GM19324 (cell line): Measurements from ENCODE around the gene XRN2.

ENCODE experiments used
- ATAC-seq: cut with Tn5 transposase; IDR thresholded peaks from one replicate; pipeline ENCODE4 v1.9.1; 2021; ENCODE audit warnings: mild to moderate bottlenecking, moderate library complexity; ENCODE audit not compliant: unreplicated experiment, low FRiP score

XRN2 gene

DNA sequence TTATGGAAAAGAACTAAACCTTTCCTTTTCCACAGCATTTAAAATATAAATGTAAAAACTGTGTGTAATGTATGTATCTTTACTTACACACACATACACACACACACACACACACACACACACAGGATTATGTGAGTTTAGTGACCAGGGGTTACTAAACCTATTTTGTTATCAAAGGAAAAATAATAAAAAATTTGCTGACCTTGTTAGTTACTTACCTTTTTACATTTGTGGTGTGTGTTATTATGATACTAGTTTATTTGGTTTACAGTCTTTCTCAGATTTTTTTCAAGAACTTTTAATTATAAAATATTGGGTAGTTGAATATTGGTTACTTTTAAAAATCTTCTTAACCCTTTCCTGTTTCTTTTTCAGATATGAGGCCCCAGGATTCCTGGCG is 78.5 kb downstream of the XRN2 start:
- no peak for ATAC-seq

DNA sequence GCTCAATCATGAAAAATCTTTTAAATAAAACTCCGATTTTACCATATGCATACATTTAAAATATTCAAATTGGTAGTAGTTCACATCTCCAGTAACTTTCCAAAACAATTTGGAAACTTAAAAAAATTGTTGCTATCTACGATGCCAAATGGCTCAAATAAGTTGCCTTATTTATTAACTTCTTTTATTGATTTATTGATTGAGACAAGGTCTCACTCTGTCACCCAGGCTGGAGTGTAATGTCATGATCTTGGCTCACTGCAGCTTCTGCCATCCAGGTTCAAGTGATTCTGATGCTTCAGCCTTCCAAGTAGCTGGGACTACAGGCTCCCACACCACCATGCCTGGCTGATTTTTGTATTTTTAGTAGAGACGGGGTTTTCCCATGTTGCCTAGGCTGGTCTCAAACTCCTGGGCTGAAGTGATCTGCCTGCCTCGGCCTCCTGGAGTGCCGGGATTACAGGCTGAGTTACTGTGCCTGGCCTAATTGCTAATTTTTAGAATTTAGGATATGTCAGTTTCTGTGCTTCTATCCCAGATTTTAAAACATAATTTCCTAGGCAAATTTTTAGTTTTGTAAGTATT is 81.3 kb downstream of the XRN2 start:
- ATAC-seq = no peak

DNA sequence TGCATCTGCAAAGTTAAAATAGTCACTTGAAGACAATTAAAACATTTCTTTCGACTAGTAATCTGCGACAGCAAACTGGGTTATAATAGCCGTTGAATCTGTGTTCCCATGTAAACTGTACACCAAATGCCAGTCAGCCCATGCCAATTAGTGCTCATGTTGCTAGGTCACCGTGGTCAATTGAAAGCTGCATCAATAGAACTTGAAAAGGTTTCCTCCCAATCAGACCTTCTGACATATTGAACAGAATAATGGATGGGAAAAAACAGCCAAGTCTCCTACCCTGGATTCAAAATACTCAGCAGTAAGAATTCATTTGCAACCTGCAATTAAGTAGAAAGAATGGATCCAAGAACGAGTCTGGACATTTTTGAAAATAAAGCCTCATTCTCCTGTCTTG is 83.0 kb downstream of the XRN2 start:
- ATAC-seq = no peak

DNA sequence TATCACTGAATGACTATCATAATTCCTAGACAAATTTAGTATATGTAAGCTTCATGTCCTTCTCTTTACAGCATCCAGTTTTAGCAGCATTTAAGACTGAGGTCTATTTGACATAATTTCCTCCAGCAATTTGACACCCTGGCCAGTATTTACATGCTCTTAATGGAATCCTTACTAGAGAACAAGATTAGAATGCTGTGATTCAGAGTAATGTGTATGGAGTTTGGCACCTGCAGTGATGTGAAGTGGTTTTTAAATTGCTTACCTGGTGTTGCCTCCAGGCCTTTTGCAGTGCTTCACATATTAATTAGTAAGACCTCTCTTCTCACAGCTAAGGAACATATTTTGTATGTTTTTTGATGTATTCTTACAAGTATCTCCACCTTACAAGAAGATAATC is 84.4 kb downstream of the XRN2 start:
- no peak for ATAC-seq

DNA sequence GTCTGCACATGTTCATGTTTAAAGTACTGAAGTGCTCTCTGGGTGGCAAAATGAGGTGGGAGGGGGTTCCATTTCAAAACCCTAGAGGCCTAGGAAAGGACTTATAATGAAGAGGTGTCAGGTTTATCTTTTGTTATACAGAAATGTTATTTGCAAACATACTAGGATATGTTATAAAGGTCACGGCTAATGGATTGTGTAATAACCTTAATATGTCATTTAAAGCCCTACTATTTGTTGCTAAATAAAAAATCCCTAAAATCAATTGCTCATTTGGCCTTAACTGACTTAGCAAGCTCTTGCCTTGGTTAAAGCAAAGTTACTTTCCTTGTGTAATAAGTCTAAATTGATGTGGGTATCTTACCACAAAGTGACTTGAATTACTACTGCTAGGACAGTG is 85.4 kb downstream of the XRN2 start:
- ATAC-seq = no peak

DNA sequence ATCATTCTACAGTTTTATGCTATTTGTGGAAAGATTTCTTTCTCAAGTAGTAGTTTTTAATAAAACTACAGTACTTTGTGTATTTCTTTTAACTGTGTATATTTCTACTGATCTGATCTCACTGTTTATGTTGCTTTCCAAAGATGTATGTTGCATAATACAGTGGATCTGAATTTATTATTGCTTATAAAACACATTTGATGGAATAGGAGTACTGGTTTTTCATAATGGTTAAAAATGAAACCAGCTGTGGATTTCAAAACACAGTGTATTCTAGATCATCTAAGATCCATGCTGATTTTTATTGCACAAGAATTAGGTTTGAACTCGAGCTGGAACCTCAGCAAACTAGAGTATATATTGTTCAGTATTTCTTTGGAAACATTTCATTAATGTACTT is 86.2 kb downstream of the XRN2 start:
- no peak for ATAC-seq

DNA sequence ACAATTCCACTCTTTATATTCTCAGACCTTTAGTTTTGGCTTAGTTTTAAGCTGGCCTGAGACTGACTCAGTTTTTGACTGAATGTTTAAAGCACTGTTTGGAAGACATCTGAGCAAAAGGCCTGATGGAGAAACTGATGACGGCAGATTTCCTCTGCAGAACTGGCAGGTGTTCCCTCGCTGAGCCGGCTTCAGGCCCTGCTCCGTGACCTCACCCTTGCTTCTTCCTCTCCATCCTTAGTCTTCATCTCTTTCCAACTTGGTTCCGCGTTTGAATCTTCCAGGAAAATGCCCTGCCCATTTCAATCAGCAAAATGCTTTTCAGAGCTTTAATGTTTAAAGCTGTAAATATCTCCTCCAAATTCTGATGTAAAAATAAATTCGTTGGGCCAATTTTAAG is 87.6 kb downstream of the XRN2 start:
- ATAC-seq = no peak

DNA sequence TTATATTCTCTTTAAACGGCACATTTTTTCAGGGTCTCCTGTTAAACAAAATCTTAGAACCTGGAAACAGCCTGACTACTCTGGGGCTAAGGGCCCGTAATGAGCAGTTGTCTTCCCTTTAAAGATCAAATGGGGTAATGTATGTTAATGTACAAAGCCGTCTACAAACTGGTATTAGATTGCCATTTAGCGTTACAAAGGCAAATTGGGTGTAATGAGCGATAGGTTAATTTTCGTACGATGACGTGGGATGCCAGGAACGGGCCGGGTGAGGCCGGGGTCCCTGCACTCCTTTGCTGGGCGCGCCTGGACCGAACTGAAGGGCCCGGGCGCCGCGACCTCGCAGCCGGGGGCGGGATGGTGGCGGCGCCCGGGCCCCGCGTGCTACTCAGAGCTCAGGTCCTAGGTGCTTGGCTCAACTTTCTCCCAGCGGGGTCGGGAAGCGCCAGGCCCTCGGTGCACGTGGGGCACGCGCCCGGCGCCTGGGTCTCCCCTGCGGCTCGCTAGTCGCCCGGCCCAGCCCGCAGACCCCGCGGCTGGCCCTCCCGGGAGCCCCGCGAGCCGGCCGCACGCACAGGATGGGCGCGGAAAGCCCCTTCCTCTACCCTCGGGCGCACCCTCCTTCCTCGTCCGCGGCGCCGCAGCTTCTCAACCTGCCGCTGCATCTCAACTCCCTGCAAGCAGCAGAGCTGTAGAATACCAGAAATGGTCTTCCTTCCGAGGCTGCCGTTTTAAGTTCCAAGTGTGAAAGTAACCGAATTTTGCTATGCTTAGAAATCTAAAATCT is 88.2 kb downstream of the XRN2 start:
- no peak for ATAC-seq

DNA sequence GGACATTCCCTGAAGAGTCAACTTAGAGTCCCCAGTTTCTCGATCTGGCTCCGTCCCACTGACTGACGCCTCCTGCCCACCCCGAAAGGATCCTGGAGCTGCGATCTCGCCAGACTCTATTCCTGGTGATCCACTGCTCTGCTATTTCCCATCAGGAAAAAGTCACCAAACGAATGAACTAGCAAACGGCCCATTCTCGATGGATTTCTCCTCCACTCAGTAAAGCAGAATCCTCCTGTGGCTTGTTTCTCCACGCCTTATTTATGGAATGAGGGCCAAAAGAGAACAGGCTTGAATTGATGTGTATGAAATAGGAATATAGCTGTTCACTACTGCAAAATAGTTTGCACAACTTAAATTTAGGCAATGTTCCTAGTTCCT is 88.8 kb downstream of the XRN2 start:
- ATAC-seq = no peak

DNA sequence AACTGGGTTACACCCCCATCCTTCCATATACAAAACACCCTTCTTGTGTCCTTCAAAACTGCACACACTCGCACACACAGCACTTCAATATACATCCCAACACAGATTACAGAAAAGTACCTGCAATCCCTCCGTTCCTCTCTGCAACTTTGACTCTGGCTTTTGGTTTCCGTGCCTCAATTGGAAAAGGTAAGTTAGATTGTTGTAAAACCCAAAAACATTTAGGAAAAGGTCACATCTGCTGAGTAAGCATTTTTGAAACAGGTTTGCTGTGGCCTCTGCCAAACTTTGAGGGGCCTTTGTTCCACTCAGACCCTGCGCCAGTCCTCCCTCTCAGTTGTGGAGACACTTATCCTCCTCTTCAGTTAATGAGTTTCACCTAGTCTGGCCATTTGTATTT is 90.0 kb downstream of the XRN2 start:
- no peak for ATAC-seq

DNA sequence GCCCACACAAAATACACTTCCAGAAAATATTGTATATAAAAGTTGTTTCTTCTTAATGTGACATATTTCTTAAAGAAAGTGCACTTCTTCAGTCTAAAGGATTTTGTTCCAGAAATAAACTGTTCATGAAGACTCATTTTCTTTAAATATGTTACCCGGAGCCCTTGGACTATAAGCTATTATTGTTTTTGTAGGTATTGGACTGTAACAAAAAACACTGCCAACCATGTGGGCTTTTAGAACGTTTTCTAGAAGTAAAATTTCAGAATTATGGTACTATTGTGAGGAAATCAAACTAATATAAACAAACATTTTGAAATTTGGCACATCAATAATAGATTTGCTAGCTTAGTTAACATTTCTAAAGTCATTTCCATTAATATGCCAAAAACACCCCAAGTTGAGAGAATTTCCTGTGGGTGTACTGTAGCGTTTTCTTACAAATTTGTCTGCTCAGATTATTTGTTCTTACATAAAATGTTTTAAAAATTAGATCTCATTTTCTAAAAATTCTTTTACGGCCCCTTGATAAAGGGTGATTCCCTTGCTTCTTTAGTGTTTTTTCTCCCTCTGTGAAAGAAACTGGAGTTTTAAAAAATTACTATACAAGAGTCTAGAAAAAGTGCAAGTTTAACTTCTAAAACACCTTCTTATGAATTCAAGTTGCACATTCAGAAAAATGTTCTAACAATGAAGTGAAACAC is 90.8 kb downstream of the XRN2 start:
- no peak for ATAC-seq

DNA sequence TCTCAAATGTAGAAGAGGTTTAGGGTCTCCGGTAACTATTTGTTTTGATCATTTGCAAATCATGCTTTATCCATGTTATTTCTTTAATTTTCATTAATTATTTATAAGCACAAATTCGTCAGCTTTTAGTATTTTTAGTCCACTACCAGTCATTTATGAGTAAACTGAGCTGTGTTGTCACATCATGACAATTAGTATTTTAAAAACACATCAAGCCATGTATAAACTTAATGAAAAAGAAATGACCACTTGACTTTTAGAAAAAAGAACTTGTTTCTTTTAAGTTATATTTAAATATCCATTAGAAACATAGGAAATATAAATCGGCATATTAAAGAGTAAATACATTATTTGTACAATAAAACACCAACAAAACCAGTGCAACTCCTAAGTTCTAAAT is 91.4 kb downstream of the XRN2 start:
- no peak for ATAC-seq

DNA sequence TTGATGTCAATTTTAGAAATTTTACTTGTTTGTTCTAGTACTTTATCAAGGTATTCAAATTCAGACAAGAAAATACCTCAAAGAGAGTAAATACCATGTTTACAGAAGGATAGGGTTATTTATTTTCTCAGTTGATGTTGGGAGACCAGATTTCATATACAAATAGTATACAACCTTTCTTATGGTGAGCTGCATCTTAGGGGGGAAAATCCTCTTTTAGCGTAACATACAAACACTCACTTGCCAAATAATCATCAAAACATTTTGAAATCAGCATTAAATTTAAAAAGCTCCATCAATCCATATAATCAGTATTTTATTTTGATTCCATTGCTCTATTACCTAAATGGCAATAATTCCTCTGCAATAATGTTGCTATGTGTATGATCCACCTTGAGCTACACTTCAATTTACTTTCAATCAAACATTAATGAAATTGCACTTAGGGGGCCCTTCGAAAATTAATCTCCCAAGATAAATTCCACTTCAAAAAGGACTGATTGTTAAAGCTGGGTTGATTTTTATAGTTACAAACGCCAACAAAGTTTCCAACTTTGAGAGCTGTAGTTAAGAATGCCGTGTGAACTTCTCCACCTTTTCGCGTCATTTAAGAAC is 92.0 kb downstream of the XRN2 start:
- no peak for ATAC-seq

DNA sequence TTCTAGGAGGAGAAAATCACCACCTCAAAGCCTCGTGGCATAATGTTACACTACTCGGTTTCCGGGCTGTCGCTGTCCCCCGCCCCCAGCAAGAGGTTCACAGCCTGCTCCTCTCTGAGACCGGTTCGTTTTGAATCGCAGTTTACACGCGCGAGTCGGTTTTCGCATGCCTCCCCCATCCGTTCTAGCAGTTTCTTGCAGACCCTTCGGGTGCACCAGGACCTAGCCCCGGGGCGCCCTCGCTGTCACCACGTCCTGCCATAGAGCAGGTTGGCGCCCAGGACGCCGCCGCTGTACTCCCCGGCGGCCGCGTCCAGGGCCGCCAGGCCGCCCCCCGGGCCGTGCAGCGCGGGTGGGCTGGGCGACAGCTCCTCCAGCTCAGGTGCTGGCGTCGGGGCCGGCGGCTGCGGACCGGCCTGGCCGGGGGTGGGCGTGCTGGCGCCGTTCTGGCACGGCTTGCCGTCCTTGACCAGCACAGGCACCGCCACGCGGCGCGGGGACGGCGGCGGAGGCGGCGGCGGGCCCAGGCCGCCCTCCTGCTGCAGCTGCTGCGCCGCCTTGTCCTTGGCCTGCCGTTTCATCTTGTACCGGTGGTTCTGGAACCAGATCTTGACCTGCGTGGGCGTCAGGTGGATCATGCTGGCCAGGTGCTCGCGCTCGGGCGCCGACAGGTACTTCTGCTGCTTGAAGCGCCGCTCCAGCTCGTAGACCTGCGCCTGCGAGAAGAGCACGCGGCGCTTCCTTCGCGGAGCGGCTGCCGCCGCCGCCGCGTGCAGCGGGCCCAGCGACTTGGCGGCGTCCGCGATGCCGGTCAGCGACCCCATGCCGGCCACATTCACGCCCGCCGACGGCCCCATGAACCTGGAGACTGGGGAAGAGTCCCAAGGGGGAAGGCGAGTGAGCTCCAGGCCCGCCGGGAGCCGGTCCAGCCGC is 92.8 kb downstream of the XRN2 start:
- ATAC-seq = no peak

DNA sequence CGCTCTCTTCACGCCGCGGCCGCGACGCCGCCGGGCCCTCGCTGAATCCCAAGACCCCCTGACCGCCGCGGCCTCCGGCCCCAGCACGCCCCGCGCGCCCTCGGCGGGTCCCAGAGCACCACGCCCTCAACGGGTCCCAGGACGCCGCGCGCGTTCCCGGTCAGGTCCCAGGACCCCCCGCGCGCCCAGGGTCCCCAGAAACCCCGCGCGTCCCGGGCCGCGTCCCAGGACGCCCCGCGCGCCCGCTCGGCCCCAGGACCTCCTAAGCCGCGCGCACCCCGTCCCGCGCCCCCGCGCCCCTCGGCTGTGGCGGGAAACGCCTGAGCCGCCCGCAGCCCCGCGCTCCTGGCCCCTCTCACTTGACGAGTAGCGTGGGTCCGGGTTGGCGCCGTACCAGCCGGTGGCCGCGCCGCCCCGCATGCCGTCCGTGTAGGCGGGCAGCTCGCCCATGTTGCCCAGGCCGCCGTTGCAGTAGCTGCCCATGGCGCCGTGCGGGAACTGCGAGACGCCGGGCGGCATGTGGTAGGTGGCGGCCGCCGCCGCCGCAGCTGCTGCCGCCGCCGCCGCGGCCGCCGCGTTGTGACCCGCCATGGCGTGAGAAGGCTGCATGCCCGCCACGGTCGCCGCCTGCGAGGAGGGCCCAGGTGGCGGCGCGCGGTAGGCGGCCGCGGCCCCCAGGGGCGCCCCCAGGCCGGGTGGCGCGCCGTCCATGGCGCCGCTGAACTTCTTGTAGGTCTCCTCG is 93.6 kb downstream of the XRN2 start:
- no peak for ATAC-seq

DNA sequence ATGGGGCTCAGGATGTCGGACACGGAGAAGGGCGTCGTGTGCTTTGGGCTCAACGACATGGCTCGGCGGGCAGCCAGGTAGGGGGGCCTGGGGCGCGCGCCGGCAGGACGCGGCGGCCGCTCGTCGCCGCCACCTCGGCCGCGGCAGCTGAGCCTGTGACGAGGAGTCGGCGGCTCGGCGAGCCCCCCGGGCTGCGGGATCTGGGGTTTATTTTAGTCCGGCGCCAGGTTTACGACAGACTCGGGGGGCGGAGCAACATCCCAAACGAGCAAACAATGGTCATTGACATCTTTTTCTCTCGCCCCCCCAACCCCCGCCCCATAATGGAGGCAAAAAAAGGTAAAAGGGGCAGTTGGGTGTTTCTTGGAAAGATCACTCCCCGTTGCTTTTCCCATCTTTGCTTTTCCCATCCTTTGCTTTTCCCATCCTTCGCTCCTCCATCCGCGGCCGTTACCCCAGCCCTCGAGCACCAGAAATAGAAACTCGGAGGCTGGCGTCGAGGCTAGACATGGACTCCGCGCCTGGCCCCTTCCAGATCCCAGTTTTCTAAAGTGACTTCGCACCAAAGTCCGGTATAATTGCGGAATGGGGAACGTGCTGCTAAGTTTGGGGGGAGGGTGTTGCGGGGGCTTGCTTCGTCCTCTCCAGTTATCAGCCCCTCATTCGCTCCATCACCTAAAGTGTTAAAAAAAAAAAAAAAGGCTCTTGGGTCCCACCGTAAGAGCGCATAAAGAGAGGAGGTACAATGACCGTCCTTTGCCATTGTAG is 94.4 kb downstream of the XRN2 start, which contains the start of gene NKX2-4:
Gene NKX2-4 (minus strand): TSS at position 186 of the 768 bp plus-strand sequence. CDS start 127 bp downstream, at position 59.
- no peak for ATAC-seq

DNA sequence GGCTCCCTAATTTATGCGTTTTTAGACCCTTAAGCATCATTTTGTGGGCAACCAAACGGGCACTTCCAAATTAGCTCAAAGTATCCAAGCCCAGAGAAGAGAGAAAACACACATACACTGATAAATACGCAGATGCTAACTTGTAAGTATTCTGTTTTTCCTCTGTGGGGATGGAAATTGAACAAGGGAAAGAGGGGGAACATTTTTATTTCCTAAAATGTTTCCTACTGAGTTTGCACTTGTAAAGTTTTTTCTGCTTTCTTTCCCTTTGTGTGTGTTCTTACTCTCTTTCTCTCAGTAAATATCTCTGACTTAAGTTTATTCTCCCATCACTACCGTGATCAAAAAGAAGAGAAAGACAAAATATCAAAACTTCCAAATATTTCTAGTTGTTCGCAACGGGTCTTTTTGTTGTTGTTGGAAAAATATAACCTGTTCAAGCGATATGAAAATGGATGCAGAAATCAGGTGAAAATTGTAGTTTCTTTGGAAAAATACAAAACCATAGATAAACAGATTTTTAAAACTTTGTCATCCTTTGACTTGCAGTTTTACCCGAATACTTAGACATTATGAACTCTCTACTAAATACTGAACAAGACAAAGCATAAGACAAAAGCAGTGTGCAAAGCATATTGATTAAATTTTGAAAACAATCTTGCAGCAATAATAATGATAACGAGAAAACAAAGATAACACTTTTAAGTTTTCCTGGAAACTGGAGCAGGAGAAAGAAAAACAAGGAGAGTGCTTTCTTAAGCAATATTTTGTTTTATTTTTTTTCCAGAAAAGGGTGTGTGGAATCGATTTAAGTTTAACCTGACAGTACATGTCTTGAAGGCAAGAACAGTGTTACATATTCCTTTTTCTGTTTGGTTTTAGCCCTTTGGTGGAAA is 95.2 kb downstream of the XRN2 start:
- no peak for ATAC-seq

DNA sequence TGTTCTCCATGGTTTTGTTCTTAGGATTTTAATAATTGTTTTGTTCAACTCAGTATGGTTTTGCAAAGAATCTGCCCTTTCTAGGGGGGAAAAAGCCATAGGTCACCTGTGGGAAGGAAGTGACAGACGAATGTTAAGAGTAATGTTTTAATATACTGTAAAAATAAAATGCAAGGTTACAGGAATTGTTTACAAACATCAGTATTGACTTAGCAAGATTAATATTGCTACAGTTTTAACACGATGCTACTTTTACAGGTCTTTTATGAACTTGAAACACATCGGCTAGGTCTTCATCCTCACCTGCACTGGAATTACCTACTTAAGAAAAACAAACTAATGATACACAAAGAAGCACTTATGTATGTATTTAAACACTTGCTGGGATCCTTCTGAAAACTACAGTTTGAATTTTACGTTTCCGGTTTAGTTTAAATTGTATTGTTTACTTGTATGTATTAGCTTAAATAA is 95.9 kb downstream of the XRN2 start:
- no peak for ATAC-seq
